Daoy (cell line): ENCODE measurements around the gene AGTPBP1. TPM values are rescaled to one million over a fixed set of nuclear protein-coding genes. Genes with fewer than 3 reads are reported as not detected.
A peak's percentile ranks its signal among the peaks of the same experiment; 100 is the strongest.
"Not testable (repeated sequence)": the region's sequence is repeated elsewhere in the genome, so short reads cannot be mapped to it uniquely, and the experiment has no call there.

Experiments
- DNase-seq: peaks from one replicate; pipeline ENCODE4 v3.0.0-alpha.2; 2015; ENCODE audit warnings: low read depth
- total RNA-seq: library from RNA; depleted of rRNA; stranded (reverse); fragments of >200 nt; shearing (Covaris generic); gene quantifications from 2 replicates; pipeline ENCODE4 v1.2.3, GENCODE V29; 2014; rRNA removed

The AGTPBP1 gene
- total RNA-seq: 17.3 and 19.3 TPM in 2 replicates

GRCh38 chr9:85741875-85742596 is at the start of gene AGTPBP1:
AGTPBP1 (minus strand) TSS chr9:85741954; CDS start chr9:85712533, 29,421 bp downstream.
- peak; percentile 98 for DNase-seq

GRCh38 chr9:85786116-85786515 is 44.4 kb upstream of the AGTPBP1 start:
- DNase-seq: not testable (repeated sequence)

DNA sequence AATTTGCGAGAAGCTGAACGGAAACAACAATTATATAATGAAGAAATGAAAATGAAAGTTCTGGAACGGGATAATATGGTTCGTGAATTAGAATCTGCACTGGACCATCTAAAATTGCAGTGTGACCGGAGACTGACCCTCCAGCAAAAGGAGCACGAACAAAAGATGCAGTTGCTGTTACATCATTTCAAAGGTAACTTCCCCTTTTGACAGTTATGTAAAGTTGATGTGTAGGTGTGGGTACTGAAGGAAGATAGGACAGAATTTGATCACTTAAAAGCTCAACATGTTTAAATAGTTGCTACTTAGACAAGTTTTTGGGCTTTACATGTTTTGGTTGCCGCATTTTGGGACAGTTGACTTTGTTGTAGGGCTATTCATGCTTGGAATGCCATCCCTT is 32.1 kb upstream of the AGTPBP1 start:
- not testable (repeated sequence) for DNase-seq

GRCh38 chr9:85761802-85762201 is 20.0 kb upstream of the AGTPBP1 start:
- DNase-seq: not testable (repeated sequence)

DNA sequence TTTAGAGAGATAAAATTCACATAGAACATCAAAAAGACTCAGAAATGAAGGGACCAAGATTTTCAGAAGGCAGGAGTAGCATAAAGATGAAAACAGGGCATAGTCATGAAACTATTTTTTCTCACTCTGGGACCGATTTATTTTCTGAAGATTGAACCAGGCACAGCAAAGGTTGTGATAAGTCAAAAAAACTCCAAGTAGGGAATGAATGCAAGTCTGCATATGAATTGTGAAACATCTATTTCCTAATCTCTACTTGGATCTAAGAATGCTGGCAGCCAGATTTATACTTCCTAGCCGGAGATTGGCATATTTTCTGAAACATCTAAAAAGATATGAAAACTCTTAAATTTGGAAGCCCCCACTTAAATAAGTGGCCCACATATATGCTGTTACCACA is 16.0 kb upstream of the AGTPBP1 start:
- not testable (repeated sequence) for DNase-seq

GRCh38 chr9:85756216-85756615 is 14.5 kb upstream of the AGTPBP1 start:
- DNase-seq: not testable (repeated sequence)

DNA sequence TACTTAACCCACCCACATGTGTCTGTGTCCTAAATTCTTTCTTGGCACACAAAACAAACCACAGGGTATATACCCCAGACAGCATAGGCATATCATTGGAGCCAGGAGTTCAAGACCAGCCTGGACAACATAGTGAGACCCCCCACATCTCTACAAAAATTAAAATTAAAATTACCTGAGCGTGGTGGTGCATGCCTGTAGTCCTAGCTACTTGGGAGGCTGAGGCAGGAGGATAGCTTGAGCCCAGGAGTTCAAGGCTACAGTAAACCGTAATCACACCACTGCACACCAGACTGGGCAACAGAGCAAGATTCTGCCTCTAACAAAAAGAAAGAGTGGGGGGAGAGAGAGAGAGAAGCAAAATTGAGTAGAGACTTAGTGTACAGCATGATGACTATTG is 4.6 kb upstream of the AGTPBP1 start:
- no peak for DNase-seq

DNA sequence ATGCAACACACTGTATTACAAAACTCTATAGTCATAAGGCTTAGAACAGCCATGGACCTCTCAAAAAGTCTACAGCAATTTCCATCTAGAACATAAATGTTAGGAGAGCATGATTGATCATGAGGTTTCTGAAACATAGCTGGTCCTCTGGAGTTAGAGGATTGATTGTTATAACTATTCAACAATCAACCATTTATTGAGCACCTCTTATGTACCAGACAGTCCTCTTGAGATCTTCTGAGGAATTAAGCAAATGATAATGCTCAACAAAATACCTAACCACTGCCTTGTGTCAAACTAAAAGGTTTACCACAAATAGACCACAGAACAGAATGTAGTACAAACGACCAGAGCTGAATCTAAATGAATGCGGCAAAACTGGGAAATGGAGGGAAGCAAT is 3.4 kb upstream of the AGTPBP1 start:
- DNase-seq: no peak

GRCh38 chr9:85744480-85744879 is 2.7 kb upstream of the AGTPBP1 start:
- no peak for DNase-seq

DNA sequence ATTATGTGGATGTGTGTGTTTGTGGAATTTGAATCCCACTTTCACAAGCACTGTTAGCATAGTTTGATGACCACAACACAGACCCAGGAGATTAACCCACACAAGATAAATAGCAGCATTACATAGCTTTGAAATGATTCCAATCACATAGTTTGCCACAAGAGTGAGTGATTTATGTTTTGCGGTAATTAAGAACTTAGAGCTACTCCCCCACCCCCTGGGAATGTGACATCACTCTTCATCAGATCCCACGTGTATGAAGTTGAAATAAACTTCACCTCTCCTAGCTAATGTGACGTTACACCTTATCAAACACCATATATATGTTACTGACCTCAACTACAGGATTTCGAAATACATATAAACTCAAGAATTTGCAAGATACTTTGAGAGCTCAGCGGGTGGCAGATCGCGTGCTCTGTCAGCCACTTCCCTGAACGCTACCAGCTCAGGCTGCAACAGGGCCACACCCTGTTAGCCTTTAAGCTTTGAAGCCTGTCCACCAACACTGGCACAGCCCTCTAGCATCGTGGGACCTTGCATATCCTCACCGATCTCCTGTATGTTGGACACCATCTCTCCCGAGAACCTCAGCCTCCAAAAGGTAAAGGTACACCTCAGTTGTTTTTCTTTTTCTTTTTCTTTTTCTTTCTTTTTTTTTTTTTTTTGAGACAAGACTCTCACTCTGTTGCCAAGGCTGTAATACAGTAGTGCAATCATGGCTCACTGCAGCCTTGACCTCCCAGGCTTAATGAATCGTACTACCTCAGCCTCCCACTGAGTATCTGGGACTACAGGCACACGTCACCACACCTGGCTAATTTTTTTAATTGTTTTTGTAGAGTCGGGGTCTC is 1.7 kb upstream of the AGTPBP1 start:
- DNase-seq: peak; percentile 93

DNA sequence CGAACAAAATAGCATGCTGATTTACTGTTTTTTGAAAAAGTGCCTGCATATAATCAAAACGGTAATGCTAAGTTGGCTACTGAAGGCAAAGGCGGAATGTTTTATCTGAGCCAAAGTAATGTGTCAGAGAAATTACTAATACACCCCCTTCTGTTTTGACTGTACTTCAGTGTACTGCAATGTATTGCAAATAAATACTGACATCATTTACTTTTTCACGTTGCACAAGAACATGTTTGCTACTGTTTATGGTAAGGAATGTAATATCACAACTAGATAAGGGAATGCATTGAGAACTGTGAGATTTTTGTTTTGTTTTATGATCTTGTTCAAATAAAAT is 813 bp upstream of the AGTPBP1 start:
- DNase-seq: no peak

DNA sequence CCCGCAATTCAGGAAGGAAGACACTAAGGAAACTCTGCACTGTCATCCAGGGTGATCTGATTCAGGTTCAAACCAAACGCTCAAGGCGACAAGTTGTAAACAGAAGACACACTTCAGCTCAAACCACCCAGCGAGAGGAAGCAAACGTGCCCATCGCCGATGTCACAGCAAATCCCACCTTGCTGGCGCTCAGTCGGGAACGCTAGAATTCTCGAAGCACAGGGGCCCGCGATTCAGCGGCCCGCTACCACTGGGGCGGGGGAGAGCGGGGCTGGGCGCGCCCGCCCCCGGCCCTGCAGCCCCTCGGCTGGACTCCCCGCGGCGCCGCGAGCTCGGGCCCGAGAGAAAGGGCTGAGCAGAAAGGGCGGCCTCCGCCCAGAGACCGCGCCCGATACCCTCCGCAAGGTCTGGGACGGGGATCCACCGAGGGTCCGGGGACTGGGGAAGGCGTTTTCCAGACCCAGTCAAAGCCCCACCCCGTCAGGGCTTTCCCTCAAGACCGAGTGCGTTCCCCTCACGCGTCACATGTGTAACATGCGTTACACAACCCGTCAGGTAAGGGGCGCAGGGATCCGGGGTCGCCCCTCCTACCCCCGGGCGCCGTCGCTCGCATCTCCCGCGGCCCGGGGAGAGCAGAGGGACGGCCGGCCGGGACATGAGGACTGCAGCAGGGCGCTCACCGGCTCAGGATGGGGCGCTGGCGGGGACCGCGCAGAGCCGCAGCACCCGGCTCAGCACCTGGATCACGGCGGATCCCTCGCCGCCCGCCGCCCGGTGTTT is 469 bp downstream of the AGTPBP1 start:
- DNase-seq: peak; percentile 39

DNA sequence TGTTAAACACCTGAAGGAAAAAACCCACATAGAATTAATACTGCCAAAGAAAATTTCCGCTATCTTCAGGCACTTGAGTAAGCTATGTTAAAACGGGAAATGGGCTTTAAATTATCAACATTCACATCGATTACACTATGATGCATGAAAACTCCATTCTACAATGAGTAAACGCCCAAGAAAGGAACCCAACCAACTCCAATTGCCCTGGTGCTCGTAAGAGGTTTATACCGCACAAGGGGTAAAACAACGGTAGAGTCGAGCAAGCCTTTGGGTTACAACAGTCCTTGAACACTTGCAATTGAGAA is 1.0 kb downstream of the AGTPBP1 start:
- peak; percentile 35 for DNase-seq

- DNase-seq: no peak
Measured at GRCh38 chr9:85738509-85738908, 3.2 kb downstream of the AGTPBP1 start.

- no peak for DNase-seq
Measured at GRCh38 chr9:85737671-85738070, 4.1 kb downstream of the AGTPBP1 start.

GRCh38 chr9:85730916-85731630 is 10.7 kb downstream of the AGTPBP1 start:
- DNase-seq: no peak

DNA sequence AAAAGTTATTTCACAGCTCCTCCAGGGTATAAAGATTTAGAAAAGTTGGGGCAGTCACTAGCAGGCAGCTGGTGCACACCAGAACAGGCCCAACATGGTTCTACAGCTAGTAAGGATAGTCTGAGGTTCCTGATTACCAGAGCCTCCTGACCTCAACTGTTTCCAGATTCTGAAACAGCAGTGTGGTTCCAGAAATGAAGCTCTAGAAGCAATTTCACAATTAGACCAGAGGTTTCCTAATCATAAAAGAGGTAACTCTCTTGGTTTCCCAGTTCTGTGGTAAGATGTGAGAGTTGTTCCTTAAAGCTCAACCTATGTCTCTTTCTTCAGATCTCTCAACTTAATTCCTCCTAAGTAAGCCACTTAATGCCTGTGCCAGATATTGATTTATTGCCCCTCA is 11.9 kb downstream of the AGTPBP1 start:
- no peak for DNase-seq

GRCh38 chr9:85727500-85727899 is 14.3 kb downstream of the AGTPBP1 start:
- no peak for DNase-seq

- DNase-seq: no peak
Measured at GRCh38 chr9:85726737-85727136, 15.0 kb downstream of the AGTPBP1 start.

- DNase-seq: peak; percentile 17
Measured at GRCh38 chr9:85723215-85723614, 18.5 kb downstream of the AGTPBP1 start.

DNA sequence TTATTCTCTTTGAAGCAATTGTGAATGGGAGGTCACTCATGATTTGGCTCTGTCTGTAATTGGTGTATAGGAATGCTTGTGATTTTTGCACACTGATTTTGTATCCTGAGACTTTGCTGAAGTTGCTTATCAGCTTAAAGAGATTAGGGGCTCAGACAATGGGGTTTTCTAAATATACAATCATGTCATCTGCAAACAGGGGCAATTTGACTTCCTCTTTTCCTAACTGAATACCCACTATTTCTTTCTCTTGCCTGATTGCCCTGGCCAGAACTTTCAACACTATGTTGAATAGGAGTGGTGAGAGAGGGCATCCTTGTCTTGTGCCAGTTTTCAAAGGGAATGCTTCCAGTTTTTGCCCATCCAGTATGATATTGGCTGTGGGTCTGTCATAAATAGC is 22.3 kb downstream of the AGTPBP1 start:
- not testable (repeated sequence) for DNase-seq

GRCh38 chr9:85717818-85718217 is 23.9 kb downstream of the AGTPBP1 start:
- DNase-seq: not testable (repeated sequence)
